ENCODE results near the gene AZIN2. TPM values are rescaled to one million over a fixed set of nuclear protein-coding genes. Genes with fewer than 3 reads are reported as not detected.

The AZIN2 gene
- total RNA-seq, 1 donor from 2014 or later: 7.0 TPM

- no peak for TF ChIP-seq CTCF (IDR thresholded peaks at IDR 0.05; ENCODE audit: partially characterized antibody, unreplicated experiment)
- no peak for DNase-seq
- H3K27me3 Mint-ChIP-seq (ENCODE audit: unreplicated experiment): peaks cover 6% of the 10 kb centered on the region
- peak overlapping the region; percentile 91 for H3K4me3 Mint-ChIP-seq (ENCODE audit: unreplicated experiment)
- peak overlapping the region; percentile 55 for H3K27ac Mint-ChIP-seq (ENCODE audit: unreplicated experiment)
- H3K4me1 Mint-ChIP-seq (ENCODE audit: low read depth, unreplicated experiment): peaks cover 6% of the 10 kb centered on the region
- no peaks in the 10 kb centered on the region for H3K36me3 Mint-ChIP-seq (ENCODE audit: unreplicated experiment)
- H3K9me3 Mint-ChIP-seq (ENCODE audit: unreplicated experiment): no peaks in the 10 kb centered on the region
Observed at GRCh38 chr1:33126411-33127000, 45.6 kb downstream of the AZIN2 start.

DNA sequence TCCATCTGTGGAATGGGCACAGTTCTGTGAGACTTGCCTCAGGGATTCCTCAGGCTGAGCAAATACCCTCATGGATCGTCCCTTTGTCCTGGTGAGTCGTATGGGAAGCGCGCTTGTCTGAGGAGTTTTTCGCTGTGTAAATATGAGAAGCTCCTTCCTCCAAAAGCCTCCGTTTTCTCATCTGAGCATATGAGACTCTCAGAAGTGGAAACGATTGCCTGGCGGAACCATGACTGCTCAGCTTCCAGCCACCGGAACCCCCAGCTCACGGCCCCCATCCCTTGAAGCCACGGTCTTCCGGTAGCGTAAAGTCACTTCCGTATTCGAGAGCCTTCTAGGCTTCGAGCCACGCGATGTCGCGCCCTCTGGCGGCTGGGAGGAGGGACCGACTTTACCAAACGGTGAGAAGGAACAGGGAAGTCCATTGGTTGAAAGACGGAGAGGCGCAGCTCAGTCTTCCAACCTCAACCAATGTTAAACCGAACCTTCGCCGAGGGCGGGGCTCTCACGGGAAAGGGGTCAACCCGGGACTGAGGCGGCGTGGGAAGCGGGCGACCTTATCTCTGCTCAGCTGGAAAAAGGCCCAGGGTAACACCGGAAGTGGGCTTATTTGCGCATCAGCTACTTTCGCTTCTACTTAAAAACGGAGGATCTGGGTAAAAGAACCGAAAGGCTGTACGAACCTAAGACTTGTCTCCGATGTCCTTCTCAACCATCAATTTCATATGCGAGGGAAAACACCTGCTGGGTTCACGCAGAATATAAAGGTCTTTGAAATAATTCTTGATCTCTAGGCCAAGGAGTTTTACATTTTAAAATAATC is 46.3 kb downstream of the AZIN2 start:
- no peaks in the 10 kb centered on the region for H3K9me3 Mint-ChIP-seq (ENCODE audit: unreplicated experiment)
- H3K4me1 Mint-ChIP-seq (ENCODE audit: low read depth, unreplicated experiment): peaks cover 9% of the 10 kb centered on the region
- peak; percentile 93 for DNase-seq
- peaks cover 6% of the 10 kb centered on the region for H3K27me3 Mint-ChIP-seq (ENCODE audit: unreplicated experiment)
- peak; percentile 68 for TF ChIP-seq CTCF (IDR thresholded peaks at IDR 0.05; ENCODE audit: partially characterized antibody, unreplicated experiment)
- no peaks in the 10 kb centered on the region for H3K36me3 Mint-ChIP-seq (ENCODE audit: unreplicated experiment)
- H3K4me3 Mint-ChIP-seq (ENCODE audit: unreplicated experiment): peak overlapping the region; percentile 91
- H3K27ac Mint-ChIP-seq (ENCODE audit: unreplicated experiment): peak overlapping the region; percentile 55

GRCh38 chr1:33128781-33129180 is 47.8 kb downstream of the AZIN2 start:
- H3K36me3 Mint-ChIP-seq (ENCODE audit: unreplicated experiment): no peaks in the 10 kb centered on the region
- no peak for TF ChIP-seq CTCF (IDR thresholded peaks at IDR 0.05; ENCODE audit: partially characterized antibody, unreplicated experiment)
- peaks cover 7% of the 10 kb centered on the region for H3K4me1 Mint-ChIP-seq (ENCODE audit: low read depth, unreplicated experiment)
- no peak overlapping the region for H3K4me3 Mint-ChIP-seq (ENCODE audit: unreplicated experiment)
- H3K27ac Mint-ChIP-seq (ENCODE audit: unreplicated experiment): no peak overlapping the region
- no peak for DNase-seq
- peaks cover 4% of the 10 kb centered on the region for H3K27me3 Mint-ChIP-seq (ENCODE audit: unreplicated experiment)
- H3K9me3 Mint-ChIP-seq (ENCODE audit: unreplicated experiment): no peaks in the 10 kb centered on the region

- no peaks in the 10 kb centered on the region for H3K36me3 Mint-ChIP-seq (ENCODE audit: unreplicated experiment)
- H3K4me1 Mint-ChIP-seq (ENCODE audit: low read depth, unreplicated experiment): peaks cover 7% of the 10 kb centered on the region
- H3K9me3 Mint-ChIP-seq (ENCODE audit: unreplicated experiment): no peaks in the 10 kb centered on the region
- no peak for DNase-seq
- peaks cover 4% of the 10 kb centered on the region for H3K27me3 Mint-ChIP-seq (ENCODE audit: unreplicated experiment)
- H3K4me3 Mint-ChIP-seq (ENCODE audit: unreplicated experiment): no peak overlapping the region
- H3K27ac Mint-ChIP-seq (ENCODE audit: unreplicated experiment): no peak overlapping the region
- TF ChIP-seq CTCF (IDR thresholded peaks at IDR 0.05; ENCODE audit: partially characterized antibody, unreplicated experiment): no peak
Observed at GRCh38 chr1:33130297-33130696, 49.3 kb downstream of the AZIN2 start.

DNA sequence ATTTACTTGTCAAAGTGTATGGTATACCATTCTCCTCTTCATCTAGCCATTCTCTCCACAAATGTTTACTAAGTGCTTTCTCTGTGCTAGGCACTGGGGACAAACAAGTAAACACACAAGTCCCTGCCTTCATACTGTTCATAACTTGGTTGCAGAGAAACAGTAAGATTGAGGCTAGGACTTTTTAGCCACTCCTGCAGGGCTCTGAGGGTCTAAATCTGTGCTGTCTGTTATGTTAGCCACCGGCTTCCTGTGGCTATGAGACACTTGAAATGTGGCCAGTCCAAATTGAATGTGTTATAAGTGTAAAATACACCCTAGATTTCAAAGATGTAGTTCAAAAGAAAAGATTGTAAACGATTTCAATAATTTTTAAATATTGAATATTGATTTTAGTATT is 50.2 kb downstream of the AZIN2 start:
- TF ChIP-seq CTCF (IDR thresholded peaks at IDR 0.05; ENCODE audit: partially characterized antibody, unreplicated experiment): no peak
- H3K9me3 Mint-ChIP-seq (ENCODE audit: unreplicated experiment): peaks cover 1% of the 10 kb centered on the region
- H3K4me1 Mint-ChIP-seq (ENCODE audit: low read depth, unreplicated experiment): peaks cover 7% of the 10 kb centered on the region
- no peaks in the 10 kb centered on the region for H3K36me3 Mint-ChIP-seq (ENCODE audit: unreplicated experiment)
- no peak overlapping the region for H3K4me3 Mint-ChIP-seq (ENCODE audit: unreplicated experiment)
- DNase-seq: no peak
- peaks cover 5% of the 10 kb centered on the region for H3K27me3 Mint-ChIP-seq (ENCODE audit: unreplicated experiment)
- no peak overlapping the region for H3K27ac Mint-ChIP-seq (ENCODE audit: unreplicated experiment)
